GM23248 (cell line): ENCODE measurements around the gene FRAS1. TPM values are rescaled to one million over a fixed set of nuclear protein-coding genes. Genes with fewer than 3 reads are reported as not detected.

Experiments
- DNase-seq: peaks from one replicate; pipeline ENCODE4 v3.0.0-alpha.2; 2015
- H2AFZ ChIP-seq: fragments of 200-600 bp; sonication (generic); 2 replicates; pipeline ENCODE4 v1.6.1; 2016; ENCODE audit warnings: antibody characterized with exemption
- H3F3A ChIP-seq: fragments of 200-600 bp; sonication (generic); 2 replicates; pipeline ENCODE4 v1.6.1; 2016; ENCODE audit warnings: mild to moderate bottlenecking, antibody characterized with exemption, mixed run types; ENCODE audit not compliant: insufficient read depth
- H3K27ac ChIP-seq: fragments of 200-600 bp; sonication (generic); 2 replicates; pipeline ENCODE4 v1.5.1; 2016; ENCODE audit warnings: mild to moderate bottlenecking
- H3K27me3 ChIP-seq: fragments of 200-600 bp; sonication (generic); replicated peaks from 2 replicates; pipeline ENCODE4 v1.6.1; 2016; ENCODE audit warnings: mild to moderate bottlenecking; ENCODE audit not compliant: insufficient read depth
- H3K36me3 ChIP-seq: fragments of 200-600 bp; sonication (generic); 2 replicates; pipeline ENCODE4 v1.6.1; 2016; ENCODE audit warnings: low read depth, mild to moderate bottlenecking
- H3K4me1 ChIP-seq: fragments of 200-600 bp; sonication (generic); 2 replicates; pipeline ENCODE4 v1.6.1; 2016; ENCODE audit warnings: mild to moderate bottlenecking; ENCODE audit not compliant: insufficient read depth
- H3K4me2 ChIP-seq: fragments of 200-600 bp; sonication (generic); one replicate; pipeline ENCODE4 v1.6.1; 2016; ENCODE audit warnings: mild to moderate bottlenecking; ENCODE audit not compliant: unreplicated experiment
- H3K4me3 ChIP-seq: fragments of 200-600 bp; sonication (generic); 2 replicates; pipeline ENCODE4 v1.5.1; 2016; ENCODE audit warnings: mild to moderate bottlenecking
- H3K79me2 ChIP-seq: fragments of 200-600 bp; sonication (generic); 2 replicates; pipeline ENCODE4 v1.6.1; 2016; ENCODE audit warnings: mild to moderate bottlenecking; ENCODE audit not compliant: insufficient read depth
- H3K9ac ChIP-seq: fragments of 200-600 bp; sonication (generic); 2 replicates; pipeline ENCODE4 v1.6.1; 2016; ENCODE audit warnings: mild to moderate bottlenecking
- H3K9me2 ChIP-seq: fragments of 200-600 bp; sonication (generic); 2 replicates; pipeline ENCODE4 v1.6.1; 2016; ENCODE audit warnings: mixed run types, mild to moderate bottlenecking, moderate library complexity; ENCODE audit not compliant: insufficient read depth
- H3K9me3 ChIP-seq: fragments of 200-600 bp; sonication (generic); one replicate; pipeline ENCODE4 v1.6.1; 2017; ENCODE audit warnings: low read depth
- H4K20me1 ChIP-seq: fragments of 200-600 bp; sonication (generic); 2 replicates; pipeline ENCODE4 v1.6.0; 2016; ENCODE audit not compliant: insufficient read depth
- EZH2 ChIP-seq: fragments of 200-600 bp; sonication (generic); IDR thresholded peaks from 2 replicates; pipeline ENCODE4 v1.6.1; 2018; ENCODE audit warnings: antibody characterized with exemption, mild to moderate bottlenecking; ENCODE audit not compliant: insufficient read depth, poor library complexity, severe bottlenecking
- EZH2phosphoT487 ChIP-seq: fragments of 200-600 bp; sonication (generic); IDR thresholded peaks from 2 replicates; pipeline ENCODE4 v1.6.1; 2018; ENCODE audit warnings: antibody characterized with exemption, moderate library complexity, mild to moderate bottlenecking, low read depth; ENCODE audit not compliant: insufficient read depth
- WGBS, 2 experiments: methylation state at CpG; one replicate each; pipeline ENCODE4 v1.1.6; 2015 to 2017; ENCODE audit warnings: low lambda C conversion rate in 2 of 2, low coverage in 1 of 2; ENCODE audit errors: missing lambda C conversion rate in 2 of 2; 5-methylcytosine and 5-hydroxymethylcytosine counted together
- in situ Hi-C: fragments of 300-500 bp; cut with MboI; formaldehyde crosslinking; loops from 2 replicates; pipeline ENCODE4 v1.15.0; 2020
- polyA plus RNA-seq: library from polyadenylated mRNA; unstranded; fragments of >200 nt; fragmentation: Nextera tagmentation; extraction: Ambion mirVana; gene quantifications from 2 replicates; pipeline ENCODE4 v1.2.1, GENCODE V29; 2016
- total RNA-seq: library from RNA; depleted of rRNA; stranded (reverse); fragments of >200 nt; shearing (Covaris generic); gene quantifications from 2 replicates; pipeline ENCODE4 v1.2.3, GENCODE V29; 2014

Gene FRAS1
- total and polyA plus RNA-seq, 2 experiments from 2014 or later: 6.5 to 19.8 TPM

GRCh38 chr4:78552389-78553042, 495.4 kb downstream of the FRAS1 start:
- H3K9me3 ChIP-seq: no peaks in the 10 kb centered on the region
- no peak overlapping the region for H3K9ac ChIP-seq
- peak overlapping the region; percentile 84; the same call in 1 of the 2 replicates for H2AFZ ChIP-seq
- 87 to 89% methylated on average over 10 of the region's 10 CpGs for WGBS, 2 experiments
- H3K4me1 ChIP-seq: peaks cover 15% of the 10 kb centered on the region
- TF ChIP-seq EZH2 (no peak), EZH2phosphoT487 (no peak)
- DNase-seq: no peak
- no peaks in the 10 kb centered on the region; the same call in 1 of the 2 replicates for H3F3A ChIP-seq
- no peaks in the 10 kb centered on the region for H3K36me3 ChIP-seq
- peak overlapping the region; percentile 76 for H3K4me2 ChIP-seq
- H3K79me2 ChIP-seq: no peaks in the 10 kb centered on the region
- in situ Hi-C loops: no loop called here
- H3K4me3 ChIP-seq: no peak overlapping the region
- H4K20me1 ChIP-seq: no peaks in the 10 kb centered on the region
- H3K27ac ChIP-seq: no peak overlapping the region
- H3K27me3 ChIP-seq: no peaks in the 10 kb centered on the region
- no peaks in the 10 kb centered on the region for H3K9me2 ChIP-seq

- peaks cover 19% of the 10 kb centered on the region for H3K4me1 ChIP-seq
- no peak overlapping the region for H3K9ac ChIP-seq
- H3K4me2 ChIP-seq: no peak overlapping the region
- no peak for TF ChIP-seq EZH2phosphoT487
- no peak for TF ChIP-seq EZH2
- no peaks in the 10 kb centered on the region for H4K20me1 ChIP-seq
- H3K4me3 ChIP-seq: no peak overlapping the region
- no peak for DNase-seq
- in situ Hi-C loops: no loop called here
- H3K36me3 ChIP-seq: no peaks in the 10 kb centered on the region
- H2AFZ ChIP-seq: no peak overlapping the region
- H3K9me3 ChIP-seq: no peaks in the 10 kb centered on the region
- H3K79me2 ChIP-seq: no peaks in the 10 kb centered on the region
- no peaks in the 10 kb centered on the region for H3K9me2 ChIP-seq
- peaks cover 4% of the 10 kb centered on the region; the same call in 1 of the 2 replicates for H3F3A ChIP-seq
- H3K27me3 ChIP-seq: no peaks in the 10 kb centered on the region
- H3K27ac ChIP-seq: no peak overlapping the region
- WGBS, 2 experiments: 97 to 98% methylated on average over 3 of the region's 3 CpGs
These were observed 495.9 kb downstream of the FRAS1 start for GRCh38 chr4:78553043-78553396.

- Histone ChIP-seq H3K9ac (no peak overlapping the region), H3K4me1 (peaks cover 25% of the 10 kb centered on the region), H4K20me1 (no peaks in the 10 kb centered on the region), H3K79me2 (no peaks in the 10 kb centered on the region), H3K36me3 (no peaks in the 10 kb centered on the region), H3F3A (peaks cover 10% of the 10 kb centered on the region; the same call in 1 of the 2 replicates), H3K4me3 (no peak overlapping the region), H3K9me2 (no peaks in the 10 kb centered on the region), H3K27me3 (no peaks in the 10 kb centered on the region), H3K4me2 (peak overlapping the region; percentile 25), H2AFZ (0 out of 2 replicates have a peak overlapping the region, but pooled peaks have one; percentile 23), H3K9me3 (no peaks in the 10 kb centered on the region), H3K27ac (no peak overlapping the region)
- no peak for DNase-seq
- in situ Hi-C loops: no loop called here
- no peak for TF ChIP-seq EZH2
- TF ChIP-seq EZH2phosphoT487: no peak
These were observed 496.5 kb downstream of the FRAS1 start for GRCh38 chr4:78553529-78554060.

GRCh38 chr4:78556665-78557064, 499.5 kb downstream of the FRAS1 start:
- Histone ChIP-seq H3K9me2 (no peaks in the 10 kb centered on the region), H3K79me2 (no peaks in the 10 kb centered on the region), H2AFZ (0 out of 2 replicates have a peak overlapping the region, but pooled peaks have one; percentile 16), H3F3A (peaks cover 24% of the 10 kb centered on the region; the same call in 1 of the 2 replicates), H4K20me1 (no peaks in the 10 kb centered on the region), H3K27me3 (no peaks in the 10 kb centered on the region), H3K4me2 (no peak overlapping the region), H3K9me3 (no peaks in the 10 kb centered on the region), H3K9ac (no peak overlapping the region), H3K4me1 (peaks cover 54% of the 10 kb centered on the region), H3K27ac (no peak overlapping the region), H3K4me3 (no peak overlapping the region), H3K36me3 (no peaks in the 10 kb centered on the region)
- no peak for TF ChIP-seq EZH2phosphoT487
- no peak for TF ChIP-seq EZH2
- in situ Hi-C loops: no loop called here
- no peak for DNase-seq
- WGBS, 2 experiments: 90 to 94% methylated on average over 4 of the region's 4 CpGs
